K562 (cell line): Measurements from ENCODE around the gene KITLG. TPM values are rescaled to one million over a fixed set of nuclear protein-coding genes. Genes with fewer than 3 reads are reported as not detected.

Experiments used
- ELK1 ChIP-seq: sonication (generic); formaldehyde crosslinking; IDR thresholded peaks from 2 replicates; pipeline ENCODE4 v1.8.1; 2022; ENCODE audit warnings: missing genetic modification reagents
- IRF2 ChIP-seq: sonication (generic); formaldehyde crosslinking; IDR thresholded peaks from 2 replicates; pipeline ENCODE4 v1.8.1; 2022; ENCODE audit warnings: mild to moderate bottlenecking, missing genetic modification reagents
- RREB1 ChIP-seq: fragments of 250-450 bp; sonication (Bioruptor Pico); IDR thresholded peaks from 2 replicates; pipeline ENCODE4 v1.4.0; 2020
- ZBTB40 ChIP-seq, 2 experiments: fragments of 450-650 bp in 1 of 2; sonication (generic) in 1 of 2; formaldehyde crosslinking in 1 of 2; IDR thresholded peaks; 2 replicates each; pipeline versions ENCODE4 v1.7.1 to v1.9.0; 2016 to 2022; ENCODE audit warnings: inconsistent platforms in 1 of 2, mild to moderate bottlenecking in 1 of 2, missing genetic modification reagents in 1 of 2
- polyA plus RNA-seq, 8 experiments: library from polyadenylated mRNA; depleted of rRNA in 4 of 8; stranded (reverse) in 5 of 8; unstranded in 3 of 8; fragments of >200 nt; fragmentation: Nextera tagmentation in 2 of 8; fragmentation: Illumina TruSeq in 1 of 8; extraction: Ambion mirVana in 2 of 8; extraction: Trizol in 1 of 8; gene quantifications; 2 replicates each; pipeline versions ENCODE4 v1.2.1 to v1.2.3, GENCODE V29; 2011 to 2014; ENCODE audit warnings: inconsistent platforms in 1 of 8, missing spikeins in 1 of 8
- total RNA-seq, 7 experiments: library from RNA; depleted of rRNA in 6 of 7; stranded (reverse); fragments of >200 nt in 6 of 7; fragmentation: Illumina TruSeq in 2 of 7; extraction: Trizol in 2 of 7; gene quantifications; 2 replicates each; pipeline versions ENCODE4 v1.2.1 to v1.2.3, GENCODE V29; 2011 to 2021; ENCODE audit warnings: low replicate concordance in 1 of 7

KITLG gene
- total and polyA plus RNA-seq, 9 of the 15 experiments (the other 6 are each of a cell fraction or from before 2014, with no cell fraction given) = 0.04 to 0.09 (median 0.04) TPM; not detected in 6

- TF ChIP-seq ELK1 (CRISPR knock-in tag) = no peak
- TF ChIP-seq ZBTB40 (IDR thresholded peaks at IDR 0.05) = no peak
- no peak for TF ChIP-seq ZBTB40 (CRISPR knock-in tag; IDR thresholded peaks at IDR 0.05)
- TF ChIP-seq IRF2 (CRISPR knock-in tag) = no peak
- no peak for TF ChIP-seq RREB1 (CRISPR knock-in tag)
Observed at GRCh38 chr12:88496891-88497371, 83.3 kb downstream of the KITLG start (continued).
